Stimulated activated CD4-positive, alpha-beta T cell treated with anti-CD3 and anti-CD28 coated beads, Interleukin-2, amount 100 ng/mL, for 4 hours (primary cell): ENCODE results near the gene SEPTIN8.

ENCODE experiments used
- DNase-seq: peaks from one replicate; pipeline ENCODE4 v3.0.0-alpha.2; 2020; ENCODE audit warnings: low read depth

The SEPTIN8 gene

DNA sequence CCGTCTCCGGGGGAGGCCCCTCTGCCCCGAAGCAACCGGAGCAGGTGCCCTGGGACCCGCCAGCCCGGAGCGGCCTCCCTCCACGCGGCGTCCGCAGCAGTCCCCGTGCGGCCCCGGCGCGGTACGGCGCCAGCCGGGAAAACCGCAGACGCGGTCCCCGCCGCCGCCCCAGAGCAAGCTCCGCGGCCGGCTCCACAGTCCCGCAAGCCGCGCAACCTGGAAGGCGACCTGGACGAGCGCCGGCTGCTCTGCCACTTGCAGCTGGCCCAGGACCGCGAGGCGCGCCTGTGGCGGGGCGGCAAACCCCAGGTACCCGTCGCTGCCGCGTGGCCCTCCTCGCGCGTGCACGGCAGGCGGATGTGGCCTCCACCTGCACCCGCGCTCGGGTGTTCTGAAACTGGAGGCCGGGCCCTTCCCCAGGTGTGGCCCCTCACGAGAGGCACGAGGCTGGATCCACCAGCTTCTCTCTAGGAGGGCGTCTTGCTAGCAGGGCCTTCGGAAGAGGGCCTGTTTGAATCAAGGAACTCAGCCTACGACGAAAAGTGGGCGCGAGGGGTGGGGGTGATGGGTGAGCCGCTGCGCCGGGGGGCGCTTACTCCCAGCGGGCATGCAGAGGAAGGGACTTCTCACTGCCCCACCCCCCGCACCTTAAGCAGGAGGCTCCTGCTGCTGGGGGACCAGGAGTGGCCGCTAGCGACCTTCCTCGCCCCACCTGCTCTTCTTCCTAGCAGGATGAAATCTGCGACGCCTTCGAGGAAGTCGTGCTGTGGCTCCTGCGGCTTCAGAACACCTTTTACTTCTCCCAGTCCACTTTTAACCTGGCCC is 29.2 kb downstream of the SEPTIN8 start:
- peak; percentile 36 for DNase-seq

GRCh38 chr5:132746954-132747615 is 30.0 kb downstream of the SEPTIN8 start, which contains the start of gene CCNI2:
TSS of gene CCNI2 (plus strand) at chr5:132747426. CDS start at chr5:132747496, 70 bp downstream.
- peak; percentile 66 for DNase-seq

- DNase-seq, result no peak
Observed at GRCh38 chr5:132746592-132746953, 30.5 kb downstream of the SEPTIN8 start.

DNA sequence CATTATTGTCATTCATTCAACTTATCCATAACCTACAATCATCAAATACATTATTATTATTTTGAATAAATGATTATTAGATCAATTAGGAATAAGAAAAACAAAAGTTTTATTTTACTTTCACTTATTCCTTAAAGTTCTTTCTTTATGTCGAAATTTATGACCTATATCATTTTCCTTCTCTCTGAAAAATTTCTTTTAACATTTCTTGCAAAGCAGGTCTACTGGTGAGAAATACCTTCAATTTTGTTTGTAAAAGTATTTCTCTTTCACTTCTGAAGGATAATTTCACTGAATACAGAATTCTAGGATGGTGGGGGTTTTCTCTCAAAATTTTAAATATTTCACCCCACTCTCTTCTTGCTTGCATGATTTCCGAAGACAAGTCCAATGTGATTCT is 32.4 kb downstream of the SEPTIN8 start:
- no peak for DNase-seq

DNA sequence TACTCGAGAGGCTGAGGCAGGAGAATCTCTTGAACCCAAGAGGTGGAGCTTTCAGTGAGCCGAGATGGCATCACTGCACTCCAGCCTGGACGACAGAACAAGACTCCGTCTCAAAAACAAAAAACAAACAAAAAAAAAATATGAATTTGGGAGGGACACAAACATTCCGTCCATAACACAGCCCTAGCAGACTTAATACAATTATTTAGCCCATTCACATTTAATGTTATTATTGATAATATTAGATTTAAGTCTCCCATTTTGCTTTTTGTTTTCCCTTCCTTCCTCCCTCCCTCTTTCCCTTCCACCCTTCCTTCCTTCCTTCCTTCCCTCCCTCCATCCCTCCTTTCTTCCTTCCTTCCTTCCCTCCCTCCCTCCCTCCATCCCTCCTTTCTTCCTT is 34.4 kb downstream of the SEPTIN8 start:
- DNase-seq, result no peak

DNA sequence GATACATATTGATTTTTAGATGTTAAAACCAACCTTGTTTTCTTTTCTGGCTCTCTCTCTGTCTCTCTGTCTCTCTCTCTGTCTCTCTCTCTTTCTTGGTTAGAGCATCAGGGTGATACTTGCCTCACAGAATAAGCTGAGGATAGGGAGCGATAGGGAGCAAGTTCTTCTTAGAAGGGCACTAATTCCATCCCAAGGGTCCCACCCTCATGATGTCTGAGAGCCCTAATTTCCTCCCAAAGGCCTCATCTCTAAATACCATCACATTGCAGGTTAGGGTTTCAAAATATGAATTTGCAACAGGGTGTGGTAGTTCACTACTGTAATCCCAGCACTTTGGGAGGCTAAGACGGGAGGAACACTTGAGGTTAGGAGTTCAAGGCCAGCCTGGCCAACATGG is 34.9 kb downstream of the SEPTIN8 start:
- DNase-seq, result no peak

- no peak for DNase-seq
Observed at GRCh38 chr5:132739232-132739631, 37.8 kb downstream of the SEPTIN8 start.

DNA sequence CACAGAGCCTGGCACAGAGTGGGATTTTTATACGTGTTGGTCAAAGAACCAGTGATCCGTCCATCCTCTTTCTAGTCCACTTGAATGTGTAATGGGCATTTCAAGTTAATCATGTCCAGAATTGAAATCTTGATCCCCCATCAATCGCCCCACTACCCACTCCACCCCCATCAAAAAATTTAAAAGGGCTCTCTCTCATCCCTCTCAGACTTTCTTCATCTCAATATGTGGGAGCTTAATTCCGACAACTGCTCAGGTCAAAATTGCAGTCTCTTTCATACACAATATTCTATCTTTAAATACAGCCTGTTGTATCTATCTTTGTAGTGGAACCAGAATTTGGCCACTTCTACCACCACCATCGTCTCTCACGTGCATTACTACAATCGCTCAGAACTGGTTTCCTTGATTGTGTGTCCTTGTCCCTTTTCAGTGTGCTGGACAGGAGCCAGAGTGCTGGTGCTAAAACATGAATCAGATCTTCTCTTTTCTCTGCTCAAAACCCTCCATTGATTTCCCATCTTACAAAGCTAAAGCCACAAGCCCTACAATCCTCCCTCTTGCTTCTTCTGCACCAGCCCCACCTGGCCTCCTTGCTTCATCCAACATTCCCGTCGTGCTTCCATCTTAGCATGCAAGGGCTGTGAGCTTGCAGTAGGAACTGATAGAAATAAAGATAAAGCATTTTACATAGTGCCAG is 38.9 kb downstream of the SEPTIN8 start:
- no peak for DNase-seq

GRCh38 chr5:132736853-132737833 is 39.9 kb downstream of the SEPTIN8 start, which contains the start of gene KIF3A:
TSS of gene KIF3A (minus strand) at chr5:132737546. CDS start at chr5:132737419, 127 bp downstream.
- DNase-seq, result peak; percentile 98

GRCh38 chr5:132734687-132735086 is 42.4 kb downstream of the SEPTIN8 start:
- no peak for DNase-seq

GRCh38 chr5:132733499-132734148 is 43.4 kb downstream of the SEPTIN8 start:
- DNase-seq, result no peak

DNA sequence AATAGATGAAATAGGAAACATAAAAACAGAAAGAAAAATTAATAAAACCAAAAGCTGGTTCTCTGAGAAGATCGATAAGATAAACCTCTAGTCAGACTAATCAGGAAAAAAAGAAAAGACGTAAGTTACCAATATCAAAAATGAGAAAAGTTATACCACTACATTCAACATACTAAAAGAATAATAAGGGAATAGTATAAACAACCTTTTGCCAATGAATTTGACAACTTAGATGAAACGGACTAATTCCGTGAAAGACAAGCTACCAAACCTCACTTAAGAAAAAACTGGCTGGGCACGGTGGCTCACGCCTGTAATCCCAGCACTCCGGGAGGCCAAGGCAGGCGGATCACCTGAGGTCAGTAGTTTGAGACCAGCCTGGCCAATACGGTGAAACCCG is 47.1 kb downstream of the SEPTIN8 start:
- DNase-seq, result no peak

GRCh38 chr5:132725745-132726144 is 51.3 kb downstream of the SEPTIN8 start:
- no peak for DNase-seq

DNA sequence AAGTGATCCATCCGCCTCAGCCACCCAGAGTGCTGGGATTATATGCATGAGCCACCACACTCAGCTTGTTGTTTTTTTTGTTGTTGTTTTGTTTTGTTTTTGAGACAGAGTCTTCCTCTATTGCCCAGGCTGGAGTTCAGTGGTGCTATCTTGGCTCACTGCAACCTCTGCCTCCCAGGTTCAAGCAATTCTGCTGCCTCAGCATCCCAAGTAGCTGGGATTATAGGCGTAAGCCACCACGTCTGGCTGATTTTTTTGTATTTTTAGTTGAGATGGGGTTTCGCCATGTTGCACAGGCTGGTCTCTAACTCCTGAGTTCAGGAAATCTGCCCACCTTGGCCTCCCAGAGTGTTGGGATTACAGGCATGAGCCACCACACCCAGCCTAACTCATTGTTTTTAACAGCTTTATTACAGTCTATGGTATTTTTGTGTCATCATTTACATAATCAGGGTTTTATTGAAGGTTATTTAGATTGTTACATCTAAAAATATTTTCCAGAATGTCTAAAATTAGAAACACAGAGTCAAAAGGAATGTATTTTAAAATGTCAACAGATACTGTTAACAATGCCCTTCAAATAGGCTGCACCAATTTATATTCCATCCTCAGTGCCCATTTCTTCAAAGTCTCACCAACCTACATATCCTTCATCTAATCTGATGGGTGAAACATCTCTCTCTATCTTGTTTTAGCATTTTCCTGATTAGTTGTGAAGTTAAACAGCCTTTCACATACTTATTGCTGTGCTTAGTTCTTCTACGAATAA is 58.3 kb downstream of the SEPTIN8 start:
- DNase-seq, result no peak

DNA sequence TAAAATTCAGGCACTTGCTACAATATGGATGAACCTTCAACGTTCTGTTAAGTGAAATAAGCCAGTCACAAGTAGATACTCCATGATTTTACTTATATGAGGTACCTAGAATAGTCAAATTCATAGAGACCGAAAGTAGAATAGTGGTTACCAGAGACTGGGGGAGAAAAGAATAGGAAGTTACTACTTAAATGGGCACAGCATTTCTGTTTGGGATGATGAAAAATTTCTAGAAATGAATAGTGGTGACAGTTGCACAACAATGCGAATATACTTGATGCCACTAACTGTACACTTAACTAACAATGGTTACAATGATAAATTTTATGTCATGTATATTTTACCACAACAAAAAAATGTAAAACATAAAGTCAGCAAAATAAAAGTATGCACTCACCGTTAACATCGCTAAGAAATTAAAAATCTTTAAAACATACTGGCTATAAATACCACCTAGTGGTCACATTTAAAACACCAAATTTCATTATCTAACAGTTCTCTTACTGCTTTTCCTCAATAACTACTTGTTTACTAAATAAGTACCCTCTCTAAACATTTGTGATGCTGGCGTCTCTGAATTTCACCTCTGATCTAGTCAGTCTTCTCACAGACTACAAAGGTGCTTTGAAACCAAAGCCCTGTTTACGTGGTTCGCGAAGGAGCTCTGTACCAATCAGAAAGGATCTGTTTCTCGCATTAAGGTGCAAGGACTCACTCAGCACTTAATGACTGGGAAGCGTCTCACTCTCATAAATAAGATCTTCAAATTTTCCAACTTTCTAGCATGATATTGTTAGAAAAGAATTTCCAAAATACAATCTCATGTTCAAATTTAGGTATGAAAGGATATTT is 62.4 kb downstream of the SEPTIN8 start:
- no peak for DNase-seq

- DNase-seq, result no peak
Observed at GRCh38 chr5:132708645-132709044, 68.4 kb downstream of the SEPTIN8 start.

- DNase-seq, result no peak
Observed at GRCh38 chr5:132704875-132705274, 72.2 kb downstream of the SEPTIN8 start.
